HEK293 (cell line): ENCODE measurements around the gene GTPBP1.

Source experiments
- CTCF ChIA-PET: fragments of 350-600 bp; formaldehyde crosslinking; extraction: SDS; loops from one replicate; lab custom pipeline; 2021; ENCODE audit warnings: antibody characterized with exemption; lab: Yijun Ruan, JAX
- POLR2A ChIA-PET: fragments of 300-600 bp; formaldehyde crosslinking; extraction: SDS; loops from one replicate; lab custom pipeline; 2020; ENCODE audit warnings: antibody characterized with exemption, inconsistent platforms; lab: Yijun Ruan, JAX
- H3K27ac ChIP-seq: fragments of 200-500 bp; sonication (Bioruptor generic); 2 replicates; pipeline ENCODE4 v1.5.1; 2014; ENCODE audit warnings: low read depth, low read length, control low read depth, inconsistent platforms; ENCODE audit errors: extremely low read depth
- H3K36me3 ChIP-seq, 2 experiments: fragments of 200-500 bp in 1 of 2; sonication (Bioruptor generic) in 1 of 2; 1 replicate in 1 of 2; 2 replicates in 1 of 2; pipeline ENCODE4 v1.5.1; 2014 to 2017; ENCODE audit warnings: inconsistent platforms in 2 of 2, low read length in 2 of 2; ENCODE audit not compliant: control insufficient read depth in 2 of 2, insufficient read depth in 1 of 2
- H3K4me1 ChIP-seq: fragments of 200-500 bp; sonication (Bioruptor generic); 2 replicates; pipeline ENCODE4 v1.5.1; 2014; ENCODE audit warnings: mild to moderate bottlenecking, low read length, inconsistent platforms; ENCODE audit not compliant: control insufficient read depth, insufficient read depth
- H3K4me3 ChIP-seq: 2 replicates; pipeline ENCODE4 v1.5.1; 2011; ENCODE audit warnings: low read depth, mild to moderate bottlenecking, control low read depth, low read length, moderate library complexity
- H3K9me3 ChIP-seq: fragments of 200-500 bp; sonication (Bioruptor generic); 2 replicates; pipeline ENCODE4 v1.5.1; 2014; ENCODE audit warnings: low read depth, low read length, inconsistent platforms; ENCODE audit not compliant: control insufficient read depth, insufficient read depth
- GLI4 ChIP-seq: fragments of 450-650 bp; formaldehyde crosslinking; IDR thresholded peaks from 2 replicates; pipeline ENCODE4 v1.5.1; 2016; ENCODE audit warnings: missing biosample characterization, missing genetic modification characterization
- GLIS1 ChIP-seq: fragments of 450-650 bp; formaldehyde crosslinking; IDR thresholded peaks from 2 replicates; pipeline ENCODE4 v1.5.1; 2016; ENCODE audit warnings: missing biosample characterization, missing genetic modification characterization
- MZF1 ChIP-seq: fragments of 450-650 bp; formaldehyde crosslinking; IDR thresholded peaks from 2 replicates; pipeline ENCODE4 v1.5.1; 2017; ENCODE audit warnings: missing biosample characterization, missing genetic modification characterization, borderline replicate concordance
- PRDM10 ChIP-seq: fragments of 450-650 bp; formaldehyde crosslinking; IDR thresholded peaks from 2 replicates; pipeline ENCODE4 v1.5.1; 2016; ENCODE audit warnings: missing biosample characterization, missing genetic modification characterization
- ZBTB7A ChIP-seq: fragments of 450-650 bp; formaldehyde crosslinking; IDR thresholded peaks from 2 replicates; pipeline ENCODE4 v1.5.1; 2016; ENCODE audit warnings: low read depth, missing biosample characterization, missing genetic modification characterization
- ZFP3 ChIP-seq: fragments of 450-650 bp; formaldehyde crosslinking; IDR thresholded peaks from 2 replicates; pipeline ENCODE4 v1.5.1; 2016; ENCODE audit warnings: low read depth, missing biosample characterization, missing genetic modification characterization
- ZIC2 ChIP-seq: fragments of 450-650 bp; formaldehyde crosslinking; IDR thresholded peaks from 2 replicates; pipeline ENCODE4 v1.5.1; 2016; ENCODE audit warnings: missing biosample characterization, missing genetic modification characterization
- ZNF148 ChIP-seq: fragments of 450-650 bp; formaldehyde crosslinking; IDR thresholded peaks from 2 replicates; pipeline ENCODE4 v1.5.0; 2017; ENCODE audit warnings: missing biosample characterization, missing genetic modification characterization, borderline replicate concordance
- ZNF274 ChIP-seq, 2 experiments: fragments of 200-500 bp in 1 of 2; fragments of 450-650 bp in 1 of 2; sonication (Bioruptor generic) in 1 of 2; formaldehyde crosslinking in 1 of 2; IDR thresholded peaks; 2 replicates each; pipeline versions ENCODE4 v1.5.1 to v1.6.1; 2014 to 2016; ENCODE audit warnings: borderline replicate concordance in 1 of 2, inconsistent platforms in 1 of 2, low read length in 1 of 2, missing biosample characterization in 1 of 2, missing genetic modification characterization in 1 of 2
- ZNF280C ChIP-seq: fragments of 450-650 bp; formaldehyde crosslinking; IDR thresholded peaks from 2 replicates; pipeline ENCODE4 v1.5.1; 2016; ENCODE audit warnings: missing biosample characterization, missing genetic modification characterization
- ZNF280D ChIP-seq: fragments of 450-650 bp; formaldehyde crosslinking; IDR thresholded peaks from 2 replicates; pipeline ENCODE4 v1.5.1; 2016; ENCODE audit warnings: missing biosample characterization, missing genetic modification characterization
- ZNF513 ChIP-seq: fragments of 450-650 bp; IDR thresholded peaks from 2 replicates; pipeline ENCODE4 v1.5.1; 2018; ENCODE audit warnings: missing biosample characterization, missing genetic modification characterization
- ZNF529 ChIP-seq: fragments of 450-650 bp; formaldehyde crosslinking; IDR thresholded peaks from 2 replicates; pipeline ENCODE4 v1.5.1; 2017; ENCODE audit warnings: missing genetic modification characterization, missing biosample characterization; ENCODE audit not compliant: insufficient replicate concordance
- ZNF596 ChIP-seq: fragments of 450-650 bp; IDR thresholded peaks from 2 replicates; pipeline ENCODE4 v1.5.0; 2018; ENCODE audit warnings: missing biosample characterization, mild to moderate bottlenecking, missing genetic modification characterization, moderate library complexity
- ZNF600 ChIP-seq: fragments of 450-650 bp; formaldehyde crosslinking; IDR thresholded peaks from 2 replicates; pipeline ENCODE4 v1.5.1; 2016; ENCODE audit warnings: missing biosample characterization, missing genetic modification characterization
- ZNF664 ChIP-seq: fragments of 450-650 bp; formaldehyde crosslinking; IDR thresholded peaks from 2 replicates; pipeline ENCODE4 v1.5.1; 2016; ENCODE audit warnings: missing biosample characterization, missing genetic modification characterization
- ZNF692 ChIP-seq: fragments of 450-650 bp; formaldehyde crosslinking; IDR thresholded peaks from 2 replicates; pipeline ENCODE4 v1.5.1; 2016; ENCODE audit warnings: missing biosample characterization, missing genetic modification characterization

Gene GTPBP1

GRCh38 chr22:38731703-38732161 lies 26.0 kb downstream of the GTPBP1 start:
- Histone ChIP-seq H3K4me1 (no peaks in the 10 kb centered on the region), H3K4me3 (no peak overlapping the region), H3K9me3 (no peaks in the 10 kb centered on the region), H3K36me3 (peaks cover 16 to 96% of the 10 kb centered on the region in 2 experiments), H3K27ac (peak overlapping the region; percentile 17; the same call in 1 of the 2 replicates)
- ChIA-PET POLR2A (interaction anchor here (1.3 kb wide), 1 partner anchor 26 kb away, joined by 6 read pairs; the partner anchor contains the start of gene GTPBP1), CTCF (interaction anchor here (0.6 to 1.9 kb wide), 5 partner anchors 10 to 587 kb away, joined by 3 to 13 read pairs (median 3); partner anchors contain the start of gene RPL3)
- TF ChIP-seq ZNF692 (tag by site-specific recombination) = no peak
- TF ChIP-seq PRDM10 (tag by site-specific recombination) = no peak
- TF ChIP-seq ZNF513 (tag by site-specific recombination) = no peak
- TF ChIP-seq ZNF600 (tag by site-specific recombination) = no peak
- TF ChIP-seq MZF1 (tag by site-specific recombination) = no peak
- TF ChIP-seq GLI4 = no peak
- TF ChIP-seq GLIS1 = no peak
- TF ChIP-seq ZNF664 (tag by site-specific recombination) = no peak
- no peak for TF ChIP-seq ZNF148

GRCh38 chr22:38732251-38732815 lies 26.6 kb downstream of the GTPBP1 start:
- Histone ChIP-seq H3K27ac (no peak overlapping the region), H3K9me3 (no peaks in the 10 kb centered on the region), H3K4me1 (no peaks in the 10 kb centered on the region), H3K4me3 (no peak overlapping the region), H3K36me3 (peaks cover 16 to 96% of the 10 kb centered on the region in 2 experiments)
- POLR2A ChIA-PET = interaction anchor here (1.3 to 3.0 kb wide), 2 partner anchors 8 to 27 kb away, joined by 6 to 23 read pairs; partner anchors contain the start of gene GTPBP1
- CTCF ChIA-PET = interaction anchor here (0.6 to 2.6 kb wide), 11 partner anchors 7 to 750 kb away, joined by 3 to 13 read pairs (median 3); partner anchors contain the start of gene RPL3
- TF ChIP-seq ZNF529 (tag by site-specific recombination) (no peak), ZNF280C (tag by site-specific recombination) (no peak), ZBTB7A (no peak), ZFP3 (no peak), ZNF596 (tag by site-specific recombination) (no peak), ZIC2 (peak; percentile 98), ZNF274 (IDR thresholded peaks at IDR 0.05; ENCODE audit: low read length) (no peak), ZNF274 (tag by site-specific recombination; IDR thresholded peaks at IDR 0.05; ENCODE audit: borderline replicate concordance) (no peak), ZNF280D (tag by site-specific recombination) (no peak)
